ENCODE data around the gene MMS19.

The MMS19 gene

GRCh38 chr10:97463363-97464132, 34.7 kb downstream of the MMS19 start:
- peak; percentile 25 for DNase-seq

DNA sequence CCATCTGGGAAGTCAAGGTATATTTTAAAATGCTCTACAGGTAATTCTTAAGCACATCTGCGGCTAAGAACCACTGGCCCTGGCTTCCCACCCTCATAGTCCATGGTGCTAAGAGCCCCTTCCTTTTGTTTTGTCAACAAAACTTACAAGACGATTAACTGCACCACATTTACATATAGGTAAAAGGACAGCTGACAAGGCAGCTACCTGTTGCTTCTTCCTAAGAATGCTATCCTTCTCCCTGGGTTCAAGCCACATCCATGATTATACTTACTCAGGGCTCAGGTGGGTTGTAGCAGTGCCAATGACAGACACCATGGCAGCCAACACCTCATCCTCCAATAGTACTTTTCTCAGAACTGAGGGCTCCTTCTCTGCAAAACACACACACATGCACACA, 35.9 kb downstream of the MMS19 start:
- DNase-seq: no peak

- DNase-seq: no peak
Observed at GRCh38 chr10:97459933-97460332, 38.3 kb downstream of the MMS19 start.

- DNase-seq: no peak
Observed at GRCh38 chr10:97459111-97459510, 39.1 kb downstream of the MMS19 start.

DNA sequence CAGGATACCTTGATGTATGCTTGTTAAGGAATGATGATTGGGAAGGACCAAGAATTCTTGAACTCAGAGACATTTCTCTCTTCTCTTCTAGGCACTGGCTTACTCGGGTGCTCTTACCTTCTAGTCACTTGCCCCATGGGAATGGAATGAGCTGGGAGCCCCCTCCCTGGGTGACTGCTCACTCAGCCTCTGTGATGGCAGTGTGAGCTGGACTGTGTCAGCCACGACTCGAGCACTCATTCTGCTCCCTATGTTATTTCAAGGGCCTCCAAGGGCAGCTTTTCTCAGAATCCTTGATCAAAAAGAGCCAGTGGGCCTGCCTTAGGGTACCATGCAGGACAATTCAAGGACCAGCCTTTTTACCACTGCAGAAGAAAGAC, 41.5 kb downstream of the MMS19 start:
- no peak for DNase-seq

- no peak for DNase-seq
Observed at GRCh38 chr10:97456034-97456685, 42.1 kb downstream of the MMS19 start.

DNA sequence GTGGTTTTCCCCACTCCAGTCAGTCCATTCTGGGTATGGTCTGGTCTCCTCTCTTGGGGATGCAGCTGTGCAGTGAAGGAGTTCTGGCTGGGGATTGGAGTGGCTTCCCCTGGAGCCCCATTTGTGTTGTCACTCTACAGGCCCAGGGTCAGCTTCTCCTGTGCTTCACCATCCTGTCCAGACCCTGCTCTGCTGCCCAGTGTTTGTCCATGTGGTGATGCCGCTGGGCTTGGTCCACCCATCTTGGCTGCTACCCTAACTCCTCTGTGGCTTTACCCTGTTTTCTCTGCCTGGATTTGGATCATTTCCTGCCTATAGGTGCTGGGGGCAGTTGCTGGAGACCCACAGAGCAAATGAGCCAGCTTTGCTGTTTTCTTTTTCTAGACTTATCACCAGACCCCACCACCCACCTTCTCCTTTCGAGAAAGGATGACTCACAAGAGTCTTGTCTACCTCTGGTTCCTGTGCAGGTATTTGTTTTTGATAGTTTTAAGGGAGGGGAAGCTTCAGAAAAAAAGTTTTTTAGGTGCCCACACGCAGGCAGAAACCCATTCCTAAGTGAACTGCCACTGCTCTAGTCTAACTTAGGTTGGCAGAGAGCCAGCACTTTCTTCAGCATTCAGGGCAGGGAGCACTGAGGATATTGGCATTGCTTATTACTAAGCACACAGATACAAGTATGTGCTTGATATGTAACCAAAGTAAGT, 43.7 kb downstream of the MMS19 start:
- DNase-seq: no peak

- DNase-seq: no peak
Observed at GRCh38 chr10:97452352-97452751, 45.9 kb downstream of the MMS19 start.

DNA sequence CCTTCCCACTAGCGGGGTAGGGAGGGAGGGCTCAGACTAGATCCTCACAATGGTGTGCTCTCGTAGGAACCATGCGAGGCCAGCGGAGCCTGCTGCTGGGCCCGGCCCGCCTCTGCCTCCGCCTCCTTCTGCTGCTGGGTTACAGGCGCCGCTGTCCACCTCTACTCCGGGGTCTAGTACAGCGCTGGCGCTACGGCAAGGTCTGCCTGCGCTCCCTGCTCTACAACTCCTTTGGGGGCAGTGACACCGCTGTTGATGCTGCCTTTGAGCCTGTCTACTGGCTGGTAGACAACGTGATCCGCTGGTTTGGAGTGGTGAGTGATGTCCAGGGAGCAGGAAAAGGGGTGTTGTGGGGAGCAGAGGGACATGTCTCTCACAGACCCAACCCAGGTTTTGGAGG, 46.6 kb downstream of the MMS19 start:
- no peak for DNase-seq

DNA sequence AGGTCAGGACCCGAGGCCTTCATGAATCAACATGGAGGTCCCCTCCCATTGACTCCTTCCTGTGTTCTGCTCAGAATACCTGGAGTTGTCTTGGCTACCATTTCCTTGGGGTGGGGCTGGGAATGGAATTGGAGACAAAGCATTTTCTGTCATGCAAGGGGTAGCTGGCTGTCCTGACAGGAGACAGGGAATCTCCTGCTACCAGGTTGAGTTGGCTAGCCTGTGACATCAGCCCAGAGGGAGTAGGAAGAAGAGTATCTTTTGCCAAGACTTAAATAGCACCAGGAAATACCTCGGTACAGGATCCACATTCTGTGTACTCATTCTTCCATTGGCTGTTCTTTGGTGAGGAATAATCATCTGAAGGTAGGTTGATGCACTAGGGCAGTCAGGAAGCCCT, 47.4 kb downstream of the MMS19 start:
- no peak for DNase-seq

DNA sequence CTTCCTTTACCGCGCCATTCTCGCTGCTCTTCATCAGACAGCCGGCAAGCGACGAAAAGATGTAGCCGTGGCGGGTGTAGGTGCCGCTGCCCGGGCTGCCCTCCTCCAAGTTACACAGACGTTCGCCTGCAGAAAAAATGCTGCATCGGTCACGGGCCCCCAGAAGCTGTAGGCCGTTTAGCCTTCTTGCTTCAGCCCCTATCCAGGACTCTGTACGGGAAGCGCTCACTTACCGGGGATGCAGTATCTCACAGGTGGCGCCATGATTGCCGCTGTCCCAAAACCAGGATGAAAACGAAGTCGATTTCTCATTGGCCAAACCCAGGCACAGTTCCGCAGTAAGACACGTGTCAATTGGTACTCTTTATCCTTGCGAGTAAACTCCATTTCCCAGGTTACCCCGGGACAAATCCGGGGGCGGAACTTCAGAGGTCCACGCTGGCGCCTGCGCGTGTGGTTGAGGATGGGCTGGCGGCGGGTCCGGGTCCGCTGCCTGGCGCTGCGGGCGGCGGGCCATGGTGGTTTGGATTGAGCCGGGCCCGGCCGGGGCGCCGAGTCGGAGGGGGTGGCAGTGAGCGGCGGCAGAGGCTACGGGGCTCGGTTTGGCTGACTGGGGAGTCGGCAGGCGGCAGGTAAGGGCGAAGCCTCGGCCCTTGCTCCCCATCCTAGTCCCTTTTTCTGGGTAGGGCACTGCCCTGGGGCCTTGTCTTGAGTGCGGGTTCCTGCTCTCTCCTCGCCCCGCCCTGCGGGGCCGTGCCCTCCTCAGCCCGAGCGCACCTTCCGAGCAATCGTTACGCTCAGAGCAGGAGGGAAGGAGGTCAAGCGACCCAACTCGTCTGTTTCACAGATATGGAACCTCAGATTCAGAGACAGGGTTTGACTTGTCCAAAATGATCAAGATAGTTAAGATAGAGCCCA, 52.2 kb downstream of the MMS19 start, which contains the start of the genes EXOSC1 and ZDHHC16:
EXOSC1 (minus strand) TSS at position 285 of the 918 bp plus-strand sequence; CDS start at position 264, 21 bp downstream.
ZDHHC16 (plus strand) TSS at position 454 of the 918 bp plus-strand sequence. CDS start 5,501 bp downstream, outside the sequence.
- DNase-seq: peak; percentile 95

GRCh38 chr10:97445357-97445721, 52.9 kb downstream of the MMS19 start:
- DNase-seq: no peak

DNA sequence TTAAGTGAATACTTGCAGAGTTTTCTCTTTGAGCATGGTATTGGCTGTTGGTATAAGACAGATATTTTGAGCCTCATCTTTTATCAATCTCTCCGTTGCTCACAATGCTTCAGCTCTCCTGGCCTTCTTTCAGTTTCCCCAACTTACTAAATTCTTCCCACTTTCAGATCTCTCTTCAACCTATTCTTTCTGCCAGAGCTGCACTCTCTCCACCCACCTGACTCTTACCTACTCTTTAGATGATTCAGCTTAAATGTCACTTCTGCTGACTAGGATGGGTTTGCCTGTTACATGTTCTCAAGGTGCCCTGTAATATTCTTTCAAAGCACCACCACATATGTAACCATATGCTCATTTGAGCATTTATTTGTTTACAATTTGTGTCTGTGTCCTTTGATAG, 54.0 kb downstream of the MMS19 start:
- no peak for DNase-seq

GRCh38 chr10:97442277-97442676, 55.9 kb downstream of the MMS19 start:
- DNase-seq: no peak

DNA sequence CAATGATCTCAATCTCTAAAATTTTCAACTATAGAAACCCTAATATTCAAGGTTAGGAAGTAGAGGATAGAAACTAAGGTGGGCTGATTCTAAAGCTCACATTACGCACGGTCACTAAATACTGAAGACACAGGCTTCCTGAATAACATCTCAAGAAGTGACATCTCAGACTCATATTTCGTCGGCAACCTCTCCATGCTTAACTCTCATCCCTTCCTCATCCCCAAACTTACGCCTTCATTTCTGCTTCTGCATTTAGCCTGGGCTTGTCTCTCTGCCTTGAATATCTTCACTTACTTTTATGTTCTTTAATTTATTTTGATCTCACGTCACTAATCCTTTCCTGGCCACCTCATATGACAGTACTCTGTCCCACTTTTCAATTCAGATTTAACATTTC, 63.0 kb downstream of the MMS19 start:
- DNase-seq: no peak

DNA sequence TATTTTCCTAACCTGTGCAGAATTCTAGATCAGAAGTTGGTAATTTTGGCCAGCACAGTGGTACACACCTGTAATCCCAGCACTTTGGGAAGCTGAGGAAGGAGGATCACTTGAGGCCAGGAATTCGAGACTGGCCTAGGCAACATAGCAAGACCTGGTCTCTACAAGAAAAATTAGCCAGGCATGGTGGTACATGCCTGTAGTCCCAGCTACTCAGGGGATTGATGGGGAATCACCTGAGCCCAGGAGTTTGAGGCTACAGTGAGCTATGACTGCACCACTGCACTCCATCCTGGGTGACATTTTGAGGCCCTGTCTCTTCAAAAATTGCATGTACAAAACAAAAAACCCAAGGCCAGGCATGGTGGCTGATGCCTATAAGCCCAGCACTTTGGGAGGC, 63.7 kb downstream of the MMS19 start:
- DNase-seq: no peak

GRCh38 chr10:97434055-97434454, 64.2 kb downstream of the MMS19 start:
- peak; percentile 39 for DNase-seq

DNA sequence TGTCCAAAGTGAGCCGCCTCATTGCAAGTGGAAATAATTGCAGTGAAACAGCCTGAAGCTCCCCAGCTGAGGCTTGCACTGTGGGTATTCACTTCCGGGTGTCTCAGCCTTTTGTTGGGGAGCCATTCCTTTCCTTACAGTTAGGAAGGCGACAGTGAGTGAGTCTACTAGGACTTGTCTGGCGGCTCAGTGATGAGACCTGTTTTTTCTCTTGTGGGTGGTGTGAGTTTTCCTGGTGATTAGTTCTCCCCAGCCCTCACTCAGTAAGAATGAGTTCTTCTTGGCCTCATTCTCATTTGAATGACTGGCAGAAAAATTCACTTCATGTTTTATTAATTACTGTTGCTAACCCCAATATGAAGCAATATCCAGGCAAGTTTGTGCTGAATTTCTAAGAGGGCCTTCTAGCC, 69.6 kb downstream of the MMS19 start:
- peak; percentile 56 for DNase-seq

DNA sequence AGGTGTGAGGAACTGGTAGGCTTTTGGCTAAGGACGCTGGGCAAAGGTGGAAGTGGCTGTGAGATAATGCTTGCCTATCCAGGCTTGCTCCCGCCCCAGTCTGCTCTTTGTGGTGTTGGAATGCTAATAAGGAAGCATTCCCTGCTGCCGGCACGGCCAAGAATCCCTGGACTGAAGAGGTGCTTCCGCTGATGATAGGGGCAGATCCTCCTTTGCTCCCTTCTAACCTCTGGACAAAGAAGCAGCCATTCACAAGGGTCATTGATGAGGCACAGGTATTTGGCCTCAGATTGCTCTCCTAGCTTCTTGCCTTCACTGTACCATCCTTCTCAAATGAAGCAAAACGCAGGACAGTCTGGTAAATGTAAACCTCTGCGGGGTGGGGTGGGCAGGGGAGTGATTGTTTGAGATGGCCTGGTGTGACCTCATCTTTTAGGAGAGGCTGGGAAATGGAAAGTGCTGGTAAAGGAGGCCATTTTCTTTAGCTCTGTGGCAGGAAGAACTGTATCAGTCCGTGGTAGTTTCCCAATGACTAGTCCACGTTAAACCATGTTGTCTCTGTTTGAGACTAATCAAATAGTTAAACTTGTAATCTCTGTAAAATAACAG, 70.5 kb downstream of the MMS19 start:
- DNase-seq: no peak

- DNase-seq: no peak
Observed at GRCh38 chr10:97426776-97427570, 71.2 kb downstream of the MMS19 start.

All from MV-4-11 (cell line).